Measurements from ENCODE around the gene ZBTB47. TPM values are rescaled to one million over a fixed set of nuclear protein-coding genes. Genes with fewer than 3 reads are reported as not detected.

Gene ZBTB47
- total RNA-seq, 8 experiments from 2014 or later: 3.3 to 20.7 (median 7.7) TPM

DNA sequence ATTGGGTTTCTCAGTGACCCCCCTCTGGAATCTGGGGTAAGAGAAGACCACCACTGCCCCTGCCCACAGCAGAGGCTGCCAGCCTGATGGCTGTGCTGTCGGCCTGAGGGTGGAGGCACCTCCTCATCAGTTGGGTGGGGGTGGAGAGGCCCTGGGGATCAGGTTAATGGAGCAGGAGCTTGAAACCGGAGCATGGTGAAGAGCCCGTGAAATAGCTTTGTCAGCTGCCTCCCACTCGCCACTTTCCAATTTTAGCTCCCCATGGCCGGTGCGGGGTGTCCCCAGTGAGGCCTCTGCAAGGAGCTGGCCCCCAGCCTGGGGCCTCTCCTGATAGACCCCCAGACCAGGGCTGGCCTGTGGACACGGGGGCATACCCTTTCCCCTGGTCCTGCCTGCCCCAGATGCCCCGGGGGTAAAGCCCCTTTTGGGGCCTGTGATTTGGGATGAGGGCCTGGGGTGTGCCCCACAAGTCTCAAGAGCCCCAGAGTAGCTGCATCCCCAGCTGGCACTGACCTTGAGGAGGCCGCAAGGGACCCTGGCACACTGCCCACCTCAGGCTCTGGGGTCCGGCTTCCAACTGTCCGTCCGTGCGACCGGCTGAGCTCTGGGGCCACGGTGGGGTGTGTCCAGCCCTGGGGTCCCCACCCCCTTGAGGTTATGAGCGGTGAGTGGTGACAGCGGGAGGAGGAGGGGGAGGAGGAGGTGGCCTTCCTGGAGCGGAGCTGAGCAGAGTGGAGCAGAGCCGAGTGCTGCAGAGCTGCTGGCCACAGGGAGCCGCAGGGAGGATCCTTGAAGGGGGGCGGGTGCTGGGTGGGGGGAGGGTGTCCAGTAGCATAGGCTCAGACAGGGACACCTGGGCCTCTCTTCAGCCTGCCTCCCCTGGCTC lies 48.8 kb downstream of the ZBTB47 start, which contains the start of gene HHATL:
Gene HHATL, minus strand, starts transcription at position 733 of the 886 bp plus-strand sequence. CDS start 1,972 bp downstream, outside the sequence.
- 60% methylated on average over 1 to 9 of the region's 21 CpGs; no CpG with 5 or more reads in 7 of the 10 experiments for WGBS, 10 experiments
- Histone ChIP-seq H3K27ac (no peak within 1 kb of the TSS), H3K4me1 (replicated peaks in 1 of 2) (peaks cover 2 to 11% of the 10 kb centered on the region in 2 donors), H3K4me3 (no peak within 1 kb of the TSS)
- ATAC-seq (replicated peaks in 6 of 8): peak in 7 of 8 experiments; percentile 42 to 81 (median 70)
- in situ Hi-C loops (cut with MboI; ENCODE audit: low pct_unique_long_range_greater_than_20kb in 2 of 9, low sequenced_read_pairs in 9 of 9, unreplicated experiment in 9 of 9): no loop called here

DNA sequence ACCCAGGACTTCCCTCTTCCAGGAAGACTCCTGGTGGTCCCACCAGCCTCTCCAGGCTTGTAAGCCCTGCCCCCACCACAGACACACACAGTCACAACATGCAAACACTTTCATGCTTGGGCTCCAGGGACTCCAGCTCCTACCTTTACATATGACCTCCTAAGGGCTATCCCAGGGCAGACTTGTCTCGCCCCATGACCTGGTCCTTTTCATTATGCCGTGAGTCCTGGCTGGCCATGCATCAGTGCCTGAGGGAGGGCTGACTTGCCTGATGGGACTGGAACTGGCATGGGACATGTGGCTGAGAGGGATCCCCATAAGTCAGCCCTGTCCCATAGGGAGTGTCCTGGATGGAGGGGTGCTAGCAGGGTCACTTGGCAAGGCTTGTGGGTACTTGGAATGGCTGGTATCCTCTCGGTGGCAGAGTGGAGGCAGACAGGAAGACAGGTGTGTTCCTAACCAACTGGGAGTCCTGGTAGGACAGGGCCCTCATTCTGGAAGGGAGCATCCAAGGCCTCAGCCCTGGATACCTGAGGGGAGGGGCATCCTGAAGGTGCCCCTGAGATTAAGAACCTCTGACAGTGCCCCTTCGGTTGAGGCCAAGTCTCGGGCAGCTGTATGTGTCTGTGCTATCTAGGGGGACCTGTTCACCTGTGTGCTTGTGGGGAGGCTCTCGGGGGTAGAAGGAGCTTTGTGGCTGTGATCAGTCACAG lies 49.6 kb downstream of the ZBTB47 start:
- WGBS, 10 experiments: 83 to 100% (median 88%) methylated on average over 1 to 2 of the region's 6 CpGs; no CpG with 5 or more reads in 6 of the 10 experiments
- no peak overlapping the region for H3K27ac ChIP-seq
- in situ Hi-C loops (cut with MboI; ENCODE audit: low pct_unique_long_range_greater_than_20kb in 2 of 9, low sequenced_read_pairs in 9 of 9, unreplicated experiment in 9 of 9): no loop called here

DNA sequence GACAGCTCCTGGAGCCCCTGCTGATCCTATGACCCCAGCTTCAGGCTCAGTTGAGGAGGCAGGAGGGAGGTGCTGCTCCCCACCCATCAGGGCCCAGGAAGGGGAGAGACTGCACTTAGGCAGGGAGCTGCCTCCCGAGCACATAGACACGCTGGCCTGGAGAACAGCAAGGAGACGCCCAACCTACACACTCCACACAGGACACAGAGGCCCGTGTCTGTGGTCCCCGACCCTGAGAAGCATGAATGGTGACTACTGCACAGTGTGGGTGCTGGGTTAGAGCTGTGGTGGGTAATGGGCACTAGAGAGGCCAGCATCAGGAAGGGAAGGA lies 50.2 kb downstream of the ZBTB47 start:
- Histone ChIP-seq H3K4me3 (no peak overlapping the region), H3K4me1 (replicated peaks in 1 of 2) (peaks cover 2 to 11% of the 10 kb centered on the region in 2 donors), H3K27ac (no peak overlapping the region)
- ATAC-seq (replicated peaks in 6 of 8): no peak
- in situ Hi-C loops (cut with MboI; ENCODE audit: low pct_unique_long_range_greater_than_20kb in 2 of 9, low sequenced_read_pairs in 9 of 9, unreplicated experiment in 9 of 9): no loop called here
- WGBS, 10 experiments: 47 to 56% (median 51%) methylated on average over 3 to 4 of the region's 5 CpGs; no CpG with 5 or more reads in 7 of the 10 experiments

More for the DNA sequence above, 49.6 kb downstream of the ZBTB47 start:
- Histone ChIP-seq H3K4me3 (no peak overlapping the region), H3K4me1 (replicated peaks in 1 of 2) (peaks cover 2 to 11% of the 10 kb centered on the region in 2 donors)
- peak in 1 of 8 experiments; percentile 5 for ATAC-seq (replicated peaks in 6 of 8)

DNA sequence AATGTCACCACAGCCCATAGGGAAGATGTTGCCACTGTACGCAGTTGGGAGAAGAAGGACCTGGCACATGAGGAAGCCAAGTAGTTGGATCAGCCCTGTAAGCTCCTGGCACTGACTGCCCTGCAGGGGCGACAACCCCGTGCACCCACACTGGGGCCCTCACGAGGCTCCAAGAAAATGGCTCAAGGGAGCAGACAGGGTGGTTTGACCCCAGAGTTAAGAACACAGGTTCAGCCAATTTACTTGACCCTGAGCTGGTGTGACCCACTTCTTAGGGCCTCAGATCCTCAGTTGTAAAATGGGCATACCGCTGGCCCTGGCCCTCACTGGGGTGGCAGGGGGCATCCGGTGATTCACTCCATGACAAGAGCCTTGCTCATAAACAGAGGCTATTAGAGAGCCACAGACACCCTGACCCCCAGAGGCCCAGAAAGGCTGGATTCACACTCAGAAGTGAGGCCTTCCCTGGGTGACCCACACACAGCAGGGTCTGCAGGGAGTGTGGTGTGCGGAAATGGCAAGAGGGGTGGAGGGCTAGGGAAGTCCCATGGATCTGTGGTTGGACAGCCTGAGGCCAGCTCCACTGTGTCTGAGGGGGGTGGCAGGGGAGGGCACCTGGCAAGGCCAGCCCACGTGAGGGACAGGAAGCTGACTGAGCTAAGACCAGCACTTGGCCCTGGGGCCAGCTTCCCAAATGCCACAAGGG lies 50.8 kb downstream of the ZBTB47 start:
- no peak for ATAC-seq (replicated peaks in 6 of 8)
- in situ Hi-C loops (cut with MboI; ENCODE audit: low pct_unique_long_range_greater_than_20kb in 2 of 9, low sequenced_read_pairs in 9 of 9, unreplicated experiment in 9 of 9): no loop called here
- H3K27ac ChIP-seq: no peak overlapping the region
- H3K4me3 ChIP-seq: no peak overlapping the region
- H3K4me1 ChIP-seq (replicated peaks in 1 of 2): peaks cover 2 to 11% of the 10 kb centered on the region in 2 donors
- 51 to 100% (median 88%) methylated on average over 2 to 6 of the region's 8 CpGs; no CpG with 5 or more reads in 6 of the 10 experiments for WGBS, 10 experiments

DNA sequence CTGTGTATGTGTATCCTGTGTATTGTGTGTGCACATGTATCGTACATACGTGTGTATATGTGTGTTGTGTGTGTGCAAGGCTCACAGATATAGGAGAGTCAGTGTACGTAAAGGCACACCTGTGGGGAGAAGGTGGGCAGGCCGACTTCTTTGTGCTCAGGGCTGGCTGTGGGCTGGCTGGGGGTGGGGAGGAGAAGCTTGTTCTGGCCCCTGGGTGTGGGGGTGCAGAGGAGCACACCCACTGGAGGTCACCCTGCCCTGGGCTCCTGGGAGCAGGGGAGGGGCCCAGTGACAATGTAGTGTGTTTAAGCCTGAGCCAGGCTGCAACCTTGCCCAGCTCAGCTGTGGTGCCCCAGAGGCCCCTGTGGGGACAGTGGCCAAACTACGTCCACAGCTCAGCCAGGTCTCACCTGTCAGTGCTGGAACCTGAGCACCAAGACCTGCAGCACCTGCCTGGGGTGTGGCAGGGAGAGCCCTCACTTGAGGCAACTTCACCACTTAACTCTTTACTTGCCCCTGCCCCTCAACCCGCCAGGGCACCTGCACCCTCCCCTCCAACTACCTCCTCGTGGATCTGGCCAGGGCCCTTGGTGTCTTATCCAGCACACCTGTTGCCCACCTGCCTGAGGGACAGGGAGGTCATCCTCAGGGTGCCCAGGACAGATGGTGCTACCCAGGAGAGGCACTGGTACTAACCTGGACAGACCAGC lies 51.7 kb downstream of the ZBTB47 start:
- Histone ChIP-seq H3K4me3 (no peak overlapping the region), H3K4me1 (replicated peaks in 1 of 2) (peaks cover 2 to 11% of the 10 kb centered on the region in 2 donors), H3K27ac (no peak overlapping the region)
- in situ Hi-C loops (cut with MboI; ENCODE audit: low pct_unique_long_range_greater_than_20kb in 2 of 9, low sequenced_read_pairs in 9 of 9, unreplicated experiment in 9 of 9): no loop called here
- 20 to 83% (median 20%) methylated on average over 1 to 2 of the region's 7 CpGs; no CpG with 5 or more reads in 7 of the 10 experiments for WGBS, 10 experiments
- no peak for ATAC-seq (replicated peaks in 6 of 8)

DNA sequence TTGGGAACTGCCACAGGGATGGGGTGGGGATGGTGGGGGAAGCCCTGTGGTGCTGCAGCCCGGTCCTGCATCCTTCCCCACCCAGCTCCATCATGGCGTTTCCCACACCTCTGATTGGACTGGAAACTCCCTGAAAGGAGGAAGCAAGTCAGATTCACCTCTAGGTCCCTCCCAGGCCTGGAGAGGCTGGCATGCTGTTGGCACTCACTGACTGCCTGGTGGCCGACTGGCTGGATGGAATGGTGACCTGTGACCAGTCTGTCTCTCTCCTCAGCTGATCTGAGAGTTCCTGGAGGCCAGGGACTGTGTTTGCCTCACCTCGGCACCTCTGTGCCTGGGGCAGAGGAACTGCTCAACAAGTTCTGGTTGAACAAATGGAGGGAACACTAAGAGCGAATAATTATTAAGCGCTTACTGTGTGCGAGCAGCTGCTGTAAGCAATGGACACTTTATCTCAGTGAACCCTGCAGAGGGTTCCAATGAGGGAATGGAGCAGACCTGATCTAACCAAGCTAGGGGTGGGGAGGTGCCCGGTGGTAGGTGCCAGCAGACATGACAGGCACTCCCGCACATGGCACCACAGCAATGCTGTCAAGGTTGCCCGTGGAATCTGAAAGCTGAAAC lies 52.6 kb downstream of the ZBTB47 start:
- peaks cover 2 to 11% of the 10 kb centered on the region in 2 donors for H3K4me1 ChIP-seq (replicated peaks in 1 of 2)
- ATAC-seq (replicated peaks in 6 of 8): no peak
- no peak overlapping the region for H3K4me3 ChIP-seq
- H3K27ac ChIP-seq: no peak overlapping the region
- WGBS, 10 experiments: 60 to 90% (median 80%) methylated on average over 1 to 6 of the region's 10 CpGs; no CpG with 5 or more reads in 3 of the 10 experiments
- in situ Hi-C loops (cut with MboI; ENCODE audit: low pct_unique_long_range_greater_than_20kb in 2 of 9, low sequenced_read_pairs in 9 of 9, unreplicated experiment in 9 of 9): no loop called here

DNA sequence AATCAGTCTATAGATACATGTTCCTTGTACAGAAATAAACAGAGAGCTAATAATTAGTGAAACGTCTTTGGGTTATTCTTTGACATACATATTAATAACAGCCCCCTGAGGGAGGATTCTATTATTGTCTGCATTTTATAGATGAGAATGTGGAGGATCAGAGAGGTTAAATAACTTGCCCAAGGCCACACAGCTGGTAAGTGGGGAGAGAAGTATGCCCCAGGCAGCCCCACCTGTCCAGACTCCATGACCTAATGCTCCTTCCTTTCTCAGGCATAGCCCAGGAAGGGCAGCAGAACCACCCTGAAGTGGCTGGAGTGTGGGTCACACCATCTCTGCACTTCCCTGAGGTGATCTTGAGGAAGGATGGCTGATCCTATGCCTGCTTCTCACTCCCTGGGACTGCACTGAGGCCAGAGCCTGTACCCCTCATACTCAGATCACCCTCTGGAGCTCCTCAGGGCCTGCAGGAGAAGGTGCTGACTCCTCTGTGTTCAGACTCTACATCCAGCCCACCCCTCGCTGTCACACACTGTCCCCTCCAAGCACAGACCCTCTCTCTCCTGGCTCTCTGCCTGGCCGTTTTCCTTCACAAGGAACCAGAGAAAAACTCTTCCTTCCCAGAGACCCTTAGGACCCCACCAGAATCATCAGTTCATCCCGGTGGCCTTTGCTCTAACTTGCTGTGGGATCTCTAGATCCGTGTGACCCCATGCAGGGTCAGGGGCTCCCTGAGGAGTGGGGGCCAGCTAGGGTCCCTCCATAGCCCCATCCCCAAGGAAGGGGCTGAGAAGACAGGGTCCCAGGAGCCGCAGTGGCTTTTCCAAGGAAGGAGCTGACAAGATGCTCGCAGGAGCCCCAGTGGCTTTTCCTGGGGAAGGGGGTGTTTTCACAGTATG lies 53.5 kb downstream of the ZBTB47 start:
- H3K4me3 ChIP-seq: no peak overlapping the region
- 0 to 69% (median 40%) methylated on average over 1 to 5 of the region's 7 CpGs; no CpG with 5 or more reads in 5 of the 10 experiments for WGBS, 10 experiments
- in situ Hi-C loops (cut with MboI; ENCODE audit: low pct_unique_long_range_greater_than_20kb in 2 of 9, low sequenced_read_pairs in 9 of 9, unreplicated experiment in 9 of 9): no loop called here
- H3K27ac ChIP-seq: no peak overlapping the region
- no peak for ATAC-seq (replicated peaks in 6 of 8)
- H3K4me1 ChIP-seq (replicated peaks in 1 of 2): peaks cover 2 to 6% of the 10 kb centered on the region in 2 donors

DNA sequence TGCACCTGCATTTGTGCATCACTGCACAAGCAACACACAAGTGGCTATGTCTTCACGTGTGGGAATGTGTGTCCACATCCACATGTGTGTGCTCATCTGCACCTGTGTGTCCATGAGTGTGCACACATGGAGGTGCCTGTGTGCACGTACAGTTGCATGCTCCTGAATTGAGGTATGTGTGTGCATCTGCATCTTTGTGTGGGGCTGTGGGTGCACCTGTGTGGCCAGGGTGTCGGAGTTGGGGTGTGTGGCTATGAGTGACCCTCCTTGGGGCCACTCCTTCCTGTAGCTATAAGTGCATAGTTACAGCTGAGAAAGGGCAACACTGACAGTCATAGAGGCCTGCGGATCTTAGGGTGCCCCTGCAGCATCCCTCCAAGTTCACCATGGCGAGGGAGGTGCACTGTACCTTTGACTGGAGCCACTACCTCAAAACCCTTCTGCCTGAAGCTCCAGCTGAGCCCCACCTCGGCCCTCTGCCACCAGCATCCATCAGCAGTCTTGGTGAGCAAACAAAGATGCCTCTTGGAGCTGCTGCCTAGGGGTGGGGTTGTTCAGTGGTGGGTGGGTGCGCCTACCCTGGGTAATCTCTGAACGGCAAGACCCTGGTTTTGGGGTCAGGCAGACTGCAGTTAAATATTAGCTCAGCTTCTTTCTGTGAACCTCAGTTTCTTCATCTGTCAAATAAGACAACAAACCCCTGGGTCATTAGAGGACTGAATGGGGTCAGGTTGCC lies 54.3 kb downstream of the ZBTB47 start:
- Histone ChIP-seq H3K4me3 (no peak overlapping the region), H3K4me1 (replicated peaks in 1 of 2) (peaks cover 2% of the 10 kb centered on the region in 2 donors), H3K27ac (no peak overlapping the region)
- in situ Hi-C loops (cut with MboI; ENCODE audit: low pct_unique_long_range_greater_than_20kb in 2 of 9, low sequenced_read_pairs in 9 of 9, unreplicated experiment in 9 of 9): no loop called here
- WGBS, 10 experiments: 0 to 46% (median 34%) methylated on average over 1 to 5 of the region's 8 CpGs; no CpG with 5 or more reads in 5 of the 10 experiments
- no peak for ATAC-seq (replicated peaks in 6 of 8)

DNA sequence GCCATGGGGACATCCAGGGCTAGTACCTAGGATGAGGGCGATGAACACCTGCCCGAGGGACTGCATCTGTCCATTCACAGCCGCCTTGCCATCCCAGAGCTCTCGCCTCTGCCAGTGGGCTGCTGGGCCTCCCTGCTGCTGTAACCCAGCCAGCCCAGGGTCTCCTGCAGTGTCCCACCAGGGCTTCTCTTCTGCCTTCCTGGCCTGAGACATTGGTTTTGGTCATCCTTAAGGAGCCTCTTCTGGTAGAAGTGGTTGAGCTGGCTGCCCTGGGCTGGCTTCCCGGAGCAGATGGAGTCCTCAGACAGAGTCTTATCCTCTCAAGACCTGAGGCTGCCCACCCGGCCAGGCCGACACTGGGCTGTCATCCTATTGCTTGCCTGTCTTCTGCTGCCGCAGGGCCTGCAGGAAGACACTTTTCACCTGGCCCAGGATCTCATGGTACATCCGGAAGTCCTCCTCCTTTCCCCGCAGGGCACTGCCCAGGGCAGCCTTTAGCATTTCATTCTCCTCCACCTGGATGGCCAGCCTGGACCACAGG lies 55.2 kb downstream of the ZBTB47 start:
- 20 to 78% (median 58%) methylated on average over 1 to 4 of the region's 10 CpGs; no CpG with 5 or more reads in 6 of the 10 experiments for WGBS, 10 experiments
- no peak overlapping the region for H3K4me3 ChIP-seq
- in situ Hi-C loops (cut with MboI; ENCODE audit: low pct_unique_long_range_greater_than_20kb in 2 of 9, low sequenced_read_pairs in 9 of 9, unreplicated experiment in 9 of 9): no loop called here
- no peaks in the 10 kb centered on the region for H3K4me1 ChIP-seq (replicated peaks in 1 of 2)
- H3K27ac ChIP-seq: no peak overlapping the region
- ATAC-seq (replicated peaks in 6 of 8): no peak

DNA sequence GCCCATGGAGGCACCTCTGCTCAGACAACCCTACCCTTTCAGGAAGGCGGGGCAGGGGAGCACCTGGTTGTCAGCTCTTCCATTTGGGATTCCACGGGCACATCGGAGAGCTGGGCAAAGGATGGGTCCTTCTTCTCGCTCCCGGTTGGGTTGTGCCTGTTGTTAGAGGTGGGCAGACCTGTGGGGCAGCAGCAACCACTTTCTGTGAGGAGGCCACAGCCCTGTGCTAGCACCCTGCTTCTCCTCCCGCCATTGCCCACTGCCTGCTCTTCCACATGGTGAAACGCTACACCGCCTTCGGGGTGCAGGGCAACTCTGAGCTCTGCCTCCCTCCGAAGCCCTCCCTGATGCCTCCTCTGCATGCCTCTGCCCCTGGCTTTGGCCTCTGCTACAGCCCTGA lies 56.1 kb downstream of the ZBTB47 start:
- 86 to 100% (median 97%) methylated on average over 1 to 5 of the region's 10 CpGs; no CpG with 5 or more reads in 4 of the 10 experiments for WGBS, 10 experiments
- in situ Hi-C loops (cut with MboI; ENCODE audit: low pct_unique_long_range_greater_than_20kb in 2 of 9, low sequenced_read_pairs in 9 of 9, unreplicated experiment in 9 of 9): no loop called here
- Histone ChIP-seq H3K27ac (no peak overlapping the region), H3K4me1 (replicated peaks in 1 of 2) (no peaks in the 10 kb centered on the region), H3K4me3 (no peak overlapping the region)
- ATAC-seq (replicated peaks in 6 of 8): no peak
